ENCODE results near the gene CAPSL.
"Not testable (repeated sequence)": the region's sequence is repeated elsewhere in the genome, so short reads cannot be mapped to it uniquely, and the experiment has no call there.

The CAPSL gene

GRCh38 chr5:35870605-35871004, 67.8 kb downstream of the CAPSL start:
- DNase-seq, result no peak

- DNase-seq, result no peak
Observed at GRCh38 chr5:35869685-35870277, 68.6 kb downstream of the CAPSL start.

- DNase-seq, result no peak
Observed at GRCh38 chr5:35867998-35868397, 70.4 kb downstream of the CAPSL start.

- DNase-seq, result no peak
Observed at GRCh38 chr5:35863159-35863558, 75.3 kb downstream of the CAPSL start.

- DNase-seq, result no peak
Observed at GRCh38 chr5:35862126-35862525, 76.3 kb downstream of the CAPSL start.

GRCh38 chr5:35861718-35862117, 76.7 kb downstream of the CAPSL start:
- DNase-seq, result no peak

GRCh38 chr5:35860686-35861085, 77.7 kb downstream of the CAPSL start:
- no peak for DNase-seq

GRCh38 chr5:35859101-35859661, 79.2 kb downstream of the CAPSL start:
- peak; percentile 95 for DNase-seq

- no peak for DNase-seq
Observed at GRCh38 chr5:35857606-35858205, 80.7 kb downstream of the CAPSL start.

GRCh38 chr5:35856765-35857351, 81.6 kb downstream of the CAPSL start, which contains the start of gene IL7R:
Gene IL7R, plus strand, starts transcription at chr5:35856891. Its CDS starts 87 bp downstream, at chr5:35856978.
- no peak for DNase-seq

GRCh38 chr5:35856186-35856764, 82.1 kb downstream of the CAPSL start:
- DNase-seq, result not testable (repeated sequence)

- no peak for DNase-seq
Observed at GRCh38 chr5:35855187-35855586, 83.2 kb downstream of the CAPSL start.

Measured in NCI-H2081 treated with DMSO at 0.1 percent for 48 hours (cell line).